GM18511 (cell line): Measurements from ENCODE around the gene NPIPA3.
A peak's percentile ranks its signal among the peaks of the same experiment; 100 is the strongest.
"Not testable (repeated sequence)": the region's sequence is repeated elsewhere in the genome, so short reads cannot be mapped to it uniquely, and the experiment has no call there.

Experiments
- ATAC-seq: cut with Tn5 transposase; IDR thresholded peaks from one replicate; pipeline ENCODE4 v1.9.1; 2021; ENCODE audit warnings: mild to moderate bottlenecking, moderate library complexity; ENCODE audit not compliant: unreplicated experiment

Gene NPIPA3

DNA sequence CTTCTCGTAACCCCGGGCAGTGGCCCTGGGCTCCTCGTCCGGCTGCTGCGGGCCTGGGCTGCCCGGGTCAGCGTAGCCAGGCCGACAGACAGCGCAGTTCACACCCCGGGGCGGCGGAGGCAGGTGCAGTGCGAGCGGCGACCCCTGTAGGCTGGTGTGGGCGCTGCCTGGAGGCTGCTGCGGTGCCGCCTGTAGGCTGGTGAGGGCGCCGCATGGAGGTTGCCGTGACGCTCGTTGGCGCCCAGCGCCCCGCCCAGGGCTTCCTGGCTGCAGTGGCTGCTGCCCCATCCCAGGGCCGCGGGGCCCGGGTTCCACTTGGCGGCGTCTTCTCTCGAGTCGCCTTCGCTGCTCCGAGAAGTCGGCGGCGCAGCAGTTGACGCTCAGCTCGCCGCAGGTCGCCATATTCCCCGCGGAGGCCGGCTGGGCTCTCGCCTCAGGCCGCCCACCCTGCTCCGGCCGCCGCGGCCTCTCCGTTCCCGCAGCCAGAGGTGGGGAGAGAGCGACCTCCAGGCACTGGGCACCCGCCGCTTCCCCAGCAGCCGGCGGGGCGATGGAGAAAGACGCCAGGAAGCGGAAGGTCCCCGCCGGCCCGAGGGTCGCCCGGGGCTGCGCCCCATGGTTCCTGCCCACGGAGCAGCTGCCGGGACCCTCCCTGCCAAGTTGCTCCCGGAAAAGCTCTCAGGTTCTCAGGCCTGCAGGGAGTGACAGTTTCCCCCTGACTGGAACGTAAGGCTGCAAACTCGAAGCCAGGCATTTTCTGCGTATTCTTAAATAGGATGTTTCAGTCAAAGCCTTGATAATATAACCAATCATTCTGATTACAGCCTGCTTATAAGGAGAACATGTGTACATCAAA is at the start of gene NPIPA3:
Gene NPIPA3 (plus strand): TSS at position 256 of the 856 bp plus-strand sequence. CDS start 5,533 bp downstream, outside the sequence.
- peak; percentile 100 for ATAC-seq

- ATAC-seq = no peak
Measured at GRCh38 chr16:14658063-14658462, 45.1 kb upstream of the NPIPA3 start.

- ATAC-seq = no peak
Measured at GRCh38 chr16:14667347-14668266, 35.6 kb upstream of the NPIPA3 start.

DNA sequence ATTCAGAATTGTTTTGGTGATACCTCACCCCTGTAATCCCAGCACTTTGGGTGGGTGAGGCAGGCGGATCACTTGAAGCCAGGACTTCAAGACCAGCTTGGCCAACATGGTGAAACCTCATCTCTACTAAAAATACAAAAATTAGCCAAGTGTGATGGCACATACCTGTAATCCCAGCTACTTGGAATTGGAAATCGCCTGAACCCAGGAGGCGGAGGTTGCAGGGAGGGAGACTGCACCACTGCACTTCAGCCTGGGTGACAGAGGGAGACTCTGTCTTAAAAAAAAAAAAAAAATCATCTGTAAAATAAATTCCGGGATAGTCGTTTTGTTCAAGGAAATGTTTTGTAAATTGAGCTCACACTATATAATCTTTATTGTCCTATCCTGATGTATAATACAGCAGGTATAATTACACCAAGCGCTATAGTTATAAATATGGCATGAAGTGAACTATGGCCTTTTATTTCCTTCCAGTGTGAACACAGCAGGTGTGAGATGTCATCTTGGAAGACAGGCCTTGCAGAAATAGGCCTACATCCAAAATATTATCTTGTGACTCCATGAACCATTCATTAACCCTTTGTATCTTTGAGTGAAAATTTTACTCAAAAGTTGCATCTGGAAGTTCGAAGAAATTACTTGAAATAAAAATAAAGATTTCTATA is 34.5 kb upstream of the NPIPA3 start:
- ATAC-seq = no peak

DNA sequence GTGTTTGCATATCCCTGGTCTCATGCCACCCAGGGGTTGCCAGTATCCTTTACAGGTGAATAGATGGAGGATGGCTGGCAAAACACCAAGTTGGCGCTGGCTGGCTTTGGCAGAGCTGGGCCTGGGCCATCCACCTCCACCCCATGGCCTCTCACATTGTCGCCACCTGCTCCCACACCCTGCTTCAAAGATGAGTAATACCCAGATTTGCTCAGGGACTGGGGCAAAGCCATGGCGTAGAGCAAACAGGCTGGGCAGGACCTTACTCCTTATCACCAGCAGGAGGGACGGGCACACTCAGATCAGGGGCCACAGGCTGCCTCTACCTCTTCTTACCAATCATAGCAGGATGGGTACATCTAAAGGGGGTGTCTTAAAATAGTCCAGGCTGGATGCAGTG is 33.4 kb upstream of the NPIPA3 start:
- ATAC-seq = no peak

DNA sequence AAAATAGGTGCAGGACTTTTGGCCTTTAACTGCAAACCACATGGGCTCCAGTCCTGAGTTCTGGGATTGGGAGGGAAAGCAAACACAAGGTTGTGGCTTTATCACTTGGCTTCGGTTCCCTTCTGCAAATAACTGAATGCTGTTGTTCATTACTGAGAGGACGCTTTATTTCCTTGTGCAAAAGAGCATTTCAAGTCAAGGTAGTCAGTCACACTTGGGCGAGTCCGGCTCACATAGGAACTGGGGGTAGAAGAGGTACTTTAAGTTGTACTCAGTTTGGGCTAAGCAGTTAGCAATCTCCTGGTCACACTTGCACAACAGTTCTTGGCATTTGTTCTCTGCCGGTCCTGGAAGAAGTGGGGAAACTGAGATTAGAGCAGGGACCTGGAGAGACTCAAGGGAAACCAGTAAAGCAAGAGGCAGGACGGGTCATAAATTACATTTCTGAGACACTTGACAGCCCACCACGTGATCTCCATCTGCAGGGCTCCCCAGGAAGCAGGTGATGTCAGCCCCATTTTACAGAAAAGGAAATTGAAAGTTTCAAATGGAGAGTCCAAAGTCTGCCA is 30.7 kb upstream of the NPIPA3 start:
- peak; percentile 80 for ATAC-seq

- ATAC-seq = no peak
Measured at GRCh38 chr16:14676633-14677032, 26.6 kb upstream of the NPIPA3 start.

GRCh38 chr16:14677627-14678026 is 25.6 kb upstream of the NPIPA3 start:
- no peak for ATAC-seq

DNA sequence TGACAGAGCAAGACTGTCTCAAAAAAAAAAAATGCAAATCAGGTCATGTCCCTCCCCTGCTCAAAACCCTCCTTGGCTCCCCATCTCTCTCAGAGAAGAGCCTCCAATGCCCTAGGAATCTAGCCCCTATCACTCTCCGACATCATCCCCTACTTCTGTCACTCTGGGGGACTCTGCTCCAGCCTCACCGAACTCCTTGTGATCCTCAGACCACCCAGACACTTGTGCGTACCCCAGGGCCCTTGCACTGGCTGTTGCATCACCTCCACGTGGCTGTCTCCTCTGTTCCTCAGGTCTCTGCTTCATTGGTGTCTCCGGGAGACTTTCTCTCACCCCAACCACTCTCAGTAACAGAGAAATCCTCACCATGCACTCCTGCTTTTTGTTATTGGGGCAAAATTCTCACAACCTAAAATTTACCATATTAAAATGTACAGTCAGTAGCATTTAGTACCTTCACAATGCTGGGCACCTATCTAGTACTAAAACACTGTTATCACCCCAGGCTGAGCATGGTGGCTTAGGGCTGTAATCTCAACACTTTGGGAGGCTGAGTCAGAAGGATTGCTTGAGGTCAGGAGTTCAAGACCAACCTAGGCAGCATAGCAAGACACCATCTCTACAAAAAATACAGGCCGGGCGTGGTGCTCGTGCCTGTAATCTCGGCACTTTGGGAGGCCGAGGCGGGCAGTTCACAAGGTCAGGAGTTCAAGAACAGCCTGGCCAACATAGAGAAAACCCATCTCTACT is 24.3 kb upstream of the NPIPA3 start:
- ATAC-seq = no peak

DNA sequence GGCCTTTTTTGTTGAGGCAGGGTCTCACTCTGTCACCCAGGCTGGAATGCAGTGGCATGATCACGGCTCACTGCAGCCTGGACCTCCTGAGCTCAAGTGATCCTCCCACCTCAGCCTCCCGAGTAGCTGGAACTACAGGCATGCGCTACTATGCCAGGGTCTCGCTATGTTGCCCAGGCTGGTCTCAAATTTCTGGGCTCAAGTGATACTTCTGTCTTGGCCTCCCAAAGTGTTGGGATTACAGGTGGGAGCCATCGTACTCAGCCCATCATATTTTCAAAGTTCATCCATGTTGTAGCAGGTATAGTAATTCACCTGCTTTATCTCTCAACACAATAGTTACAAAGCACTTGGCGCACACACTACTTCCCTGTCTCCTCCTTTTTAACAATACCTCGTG is 22.8 kb upstream of the NPIPA3 start:
- not testable (repeated sequence) for ATAC-seq

DNA sequence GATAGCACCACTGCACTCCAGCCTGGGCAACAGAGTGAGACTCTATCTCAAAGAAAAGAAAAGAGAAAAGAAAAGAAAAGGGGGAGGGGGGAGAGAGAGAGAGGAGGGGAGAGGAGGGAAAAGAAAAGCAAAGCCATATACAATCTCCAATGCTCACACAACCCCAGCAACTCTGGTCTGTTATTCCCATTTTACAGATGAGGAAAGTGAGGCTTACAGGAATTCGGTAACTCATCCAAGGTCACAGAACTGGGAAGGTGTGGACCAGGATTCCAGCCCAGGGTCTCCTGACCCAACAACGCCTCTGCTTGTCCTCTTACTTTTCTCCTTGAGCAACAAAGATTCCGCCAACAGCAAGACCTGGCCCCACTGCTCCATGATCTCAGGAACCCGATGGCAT is 22.1 kb upstream of the NPIPA3 start:
- no peak for ATAC-seq

GRCh38 chr16:14682121-14682520 is 21.1 kb upstream of the NPIPA3 start:
- no peak for ATAC-seq

- not testable (repeated sequence) for ATAC-seq
Measured at GRCh38 chr16:14685870-14686793, 17.1 kb upstream of the NPIPA3 start.

DNA sequence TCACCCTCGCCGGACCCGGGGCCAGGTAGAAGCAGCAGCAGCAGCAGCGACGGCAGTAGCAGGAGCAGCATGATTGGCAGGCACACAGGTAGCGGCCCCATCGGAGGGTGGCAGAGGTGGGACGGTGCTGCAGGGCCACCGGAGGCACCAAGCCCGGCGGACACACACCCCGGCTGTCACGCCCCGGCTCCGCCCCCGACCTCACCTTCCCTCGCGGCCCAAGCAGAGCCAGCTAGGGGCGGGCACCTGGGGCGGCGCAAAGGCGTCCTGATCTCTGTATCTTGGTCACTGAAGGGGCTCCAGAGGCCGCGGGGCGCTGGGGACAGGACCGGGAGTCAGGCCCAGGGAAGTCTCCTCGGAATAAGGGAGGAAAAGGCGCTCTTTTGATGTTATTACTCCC is 9.1 kb upstream of the NPIPA3 start, which contains the start of gene PLA2G10:
Gene PLA2G10 (minus strand): TSS at position 180 of the 400 bp plus-strand sequence. CDS start 79 bp downstream, at position 101.
- not testable (repeated sequence) for ATAC-seq

DNA sequence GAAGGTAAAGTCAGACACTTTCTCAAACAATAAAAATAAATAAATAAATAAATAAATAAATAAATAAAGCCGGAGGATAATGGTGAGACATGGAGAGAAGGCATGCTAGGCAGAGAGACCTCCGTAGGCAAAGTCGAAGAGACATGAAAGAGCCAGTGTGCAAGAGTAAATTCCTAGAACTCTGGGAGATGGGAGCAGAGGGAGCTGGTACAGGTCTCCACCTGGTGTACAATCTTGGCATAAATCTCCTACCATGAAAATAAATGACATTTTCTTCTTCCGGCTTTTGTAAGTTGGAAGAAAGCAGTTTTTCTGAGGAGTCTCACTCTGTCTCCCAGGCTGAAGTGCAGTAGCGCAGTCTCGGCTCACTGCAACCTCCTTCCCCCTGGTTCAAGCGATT is 1.4 kb upstream of the NPIPA3 start:
- ATAC-seq = not testable (repeated sequence)

GRCh38 chr16:14702672-14703071 is 539 bp upstream of the NPIPA3 start:
- not testable (repeated sequence) for ATAC-seq

- not testable (repeated sequence) for ATAC-seq
Measured at GRCh38 chr16:14733233-14733632, 30.0 kb downstream of the NPIPA3 start.

GRCh38 chr16:14740832-14741385 is 37.7 kb downstream of the NPIPA3 start:
- ATAC-seq = not testable (repeated sequence)
